Endothelial cell of umbilical vein (primary cell): ENCODE data around the gene TUBB1.

Source experiments
- CTCF ChIP-seq, 2 donors: IDR thresholded peaks; 1 replicate in 1 of 2; 2 replicates in 1 of 2; pipeline ENCODE4 v1.5.1; 2011; ENCODE audit warnings: low read length in 2 of 2, mild to moderate bottlenecking in 2 of 2, moderate library complexity in 2 of 2, control low read depth in 1 of 2, inconsistent platforms in 1 of 2, low read depth in 1 of 2; ENCODE audit not compliant: insufficient read depth in 1 of 2; ENCODE audit errors: extremely low read depth in 1 of 2
- EZH2 ChIP-seq: IDR thresholded peaks from 2 replicates; pipeline ENCODE4 v1.6.1; 2012; ENCODE audit warnings: borderline replicate concordance, low read depth, mild to moderate bottlenecking, moderate library complexity, low read length, inconsistent platforms; ENCODE audit not compliant: severe bottlenecking
- FOS ChIP-seq: IDR thresholded peaks from 2 replicates; pipeline ENCODE4 v1.6.1; 2011; ENCODE audit warnings: mild to moderate bottlenecking, low read length, moderate library complexity, borderline replicate concordance; ENCODE audit not compliant: insufficient read depth
- GATA2 ChIP-seq: IDR thresholded peaks from 2 replicates; pipeline ENCODE4 v1.7.0; 2011; ENCODE audit warnings: low read depth, mild to moderate bottlenecking, moderate library complexity, mixed read lengths, low read length; ENCODE audit not compliant: insufficient read length, insufficient read depth
- JUN ChIP-seq: IDR thresholded peaks from 2 replicates; pipeline ENCODE4 v1.6.1; 2011; ENCODE audit warnings: borderline replicate concordance, low read depth; ENCODE audit not compliant: insufficient read length, insufficient read depth
- MYC ChIP-seq: IDR thresholded peaks from one replicate; pipeline ENCODE4 v1.6.1; 2011; ENCODE audit warnings: mild to moderate bottlenecking, low read depth, low read length
- POLR2A ChIP-seq: IDR thresholded peaks from 2 replicates; pipeline ENCODE4 v1.6.1; 2012; ENCODE audit warnings: low read depth, mild to moderate bottlenecking, control low read depth, low read length
- POLR2AphosphoS5 ChIP-seq: IDR thresholded peaks from 2 replicates; pipeline ENCODE4 v1.6.1; 2012; ENCODE audit warnings: low read depth, mild to moderate bottlenecking, control low read depth, low read length, moderate library complexity; ENCODE audit not compliant: insufficient read depth
- TF ChIP-seq, protein P1 (sequence below): IDR thresholded peaks from 2 replicates; pipeline ENCODE4 v1.6.1; 2011; ENCODE audit not compliant: insufficient read depth, insufficient read length

- no peak for TF ChIP-seq EZH2
- no peak for TF ChIP-seq JUN
- TF ChIP-seq CTCF (IDR thresholded peaks at IDR 0.05; ENCODE audit: extremely low read depth in 1 of 2, insufficient read depth in 1 of 2, low read depth in 1 of 2, low read length in 2 of 2): no peak
- no peak for TF ChIP-seq MYC
- no peak for TF ChIP-seq POLR2AphosphoS5
- no peak for TF ChIP-seq POLR2A
- TF ChIP-seq GATA2: no peak
- TF ChIP-seq FOS: no peak
- TF ChIP-seq, protein P1, sequence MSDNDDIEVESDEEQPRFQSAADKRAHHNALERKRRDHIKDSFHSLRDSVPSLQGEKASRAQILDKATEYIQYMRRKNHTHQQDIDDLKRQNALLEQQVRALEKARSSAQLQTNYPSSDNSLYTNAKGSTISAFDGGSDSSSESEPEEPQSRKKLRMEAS: no peak
Observed at GRCh38 chr20:59048681-59049030, 29.4 kb downstream of the TUBB1 start.
